DMS153 treated with DMSO at 0.1 percent for 48 hours (cell line): ENCODE data around the gene TMTC4.
A peak's percentile ranks its signal among the peaks of the same experiment; 100 is the strongest.
"Not testable (repeated sequence)": the region's sequence is repeated elsewhere in the genome, so short reads cannot be mapped to it uniquely, and the experiment has no call there.

Source experiments
- DNase-seq: peaks from one replicate; lab custom pipeline; 2025; ENCODE audit not compliant: unreplicated experiment; lab: John Stamatoyannopoulos, UW

The TMTC4 gene

GRCh38 chr13:100630555-100630954 is 44.0 kb downstream of the TMTC4 start:
- DNase-seq, result peak; percentile 53

GRCh38 chr13:100627120-100627519 is 47.5 kb downstream of the TMTC4 start:
- DNase-seq, result no peak

- DNase-seq, result no peak
Observed at GRCh38 chr13:100625447-100625846, 49.1 kb downstream of the TMTC4 start.

- no peak for DNase-seq
Observed at GRCh38 chr13:100620792-100621191, 53.8 kb downstream of the TMTC4 start.

- no peak for DNase-seq
Observed at GRCh38 chr13:100619940-100620339, 54.7 kb downstream of the TMTC4 start.

GRCh38 chr13:100618897-100619296 is 55.7 kb downstream of the TMTC4 start:
- DNase-seq, result not testable (repeated sequence)

GRCh38 chr13:100613031-100613430 is 61.6 kb downstream of the TMTC4 start:
- DNase-seq, result no peak

- DNase-seq, result no peak
Observed at GRCh38 chr13:100611678-100612492, 62.7 kb downstream of the TMTC4 start.

GRCh38 chr13:100610391-100611347 is 63.9 kb downstream of the TMTC4 start:
- no peak for DNase-seq

GRCh38 chr13:100608906-100609305 is 65.7 kb downstream of the TMTC4 start:
- no peak for DNase-seq

- no peak for DNase-seq
Observed at GRCh38 chr13:100608489-100608888, 66.1 kb downstream of the TMTC4 start.

GRCh38 chr13:100604918-100605710 is 69.5 kb downstream of the TMTC4 start:
- DNase-seq, result no peak

GRCh38 chr13:100602493-100603111 is 72.0 kb downstream of the TMTC4 start:
- DNase-seq, result no peak

- no peak for DNase-seq
Observed at GRCh38 chr13:100601716-100602115, 72.9 kb downstream of the TMTC4 start.

- DNase-seq, result no peak
Observed at GRCh38 chr13:100600915-100601314, 73.7 kb downstream of the TMTC4 start.

- no peak for DNase-seq
Observed at GRCh38 chr13:100600461-100600860, 74.1 kb downstream of the TMTC4 start.

- no peak for DNase-seq
Observed at GRCh38 chr13:100597253-100597652, 77.3 kb downstream of the TMTC4 start.

- no peak for DNase-seq
Observed at GRCh38 chr13:100596516-100596915, 78.1 kb downstream of the TMTC4 start.

GRCh38 chr13:100594731-100595130 is 79.9 kb downstream of the TMTC4 start:
- DNase-seq, result no peak

GRCh38 chr13:100594255-100594654 is 80.3 kb downstream of the TMTC4 start:
- DNase-seq, result no peak
